HepG2 (cell line): Measurements from ENCODE around the gene LINGO3. TPM values are rescaled to one million over a fixed set of nuclear protein-coding genes. Genes with fewer than 3 reads are reported as not detected.

ENCODE experiments used
- ATAC-seq: fragments of 200-7000 bp; cut with Tn5 transposase; 3 replicates; pipeline ENCODE4 v1.9.1; 2020; ENCODE audit warnings: mild to moderate bottlenecking, moderate library complexity
- Bru-seq: library from RNA; stranded (reverse); fragments of 400-500 nt; gene quantifications from one replicate; lab custom pipeline; 2021; lab: Mats Ljungman, UMichigan
- BruChase-seq, 2 experiments: library from RNA; stranded (reverse); fragments of 400-500 nt; gene quantifications; one replicate each; lab custom pipeline; 2021; lab: Mats Ljungman, UMichigan
- BruUV-seq: library from RNA; stranded (reverse); fragments of 400-500 nt; replicated peaks from 2 replicates; lab custom pipeline; 2021; lab: Mats Ljungman, UMichigan
- CTCF ChIA-PET: fragments of 300-600 bp; formaldehyde crosslinking; extraction: SDS; loops from one replicate; lab custom pipeline; 2021; ENCODE audit warnings: low total read pairs, inconsistent platforms, low intra/inter-chr PET ratio; lab: Yijun Ruan, JAX
- POLR2A ChIA-PET: fragments of 350-600 bp; sonication (Branson Sonifier 250); formaldehyde crosslinking; loops from one replicate; lab custom pipeline; 2020; ENCODE audit warnings: antibody characterized with exemption, inconsistent platforms; lab: Yijun Ruan, JAX
- DNase-seq: peaks from one replicate; pipeline ENCODE4 v3.0.0-alpha.2; 2015; ENCODE audit warnings: low spot score
- FAIRE-seq: peaks from 3 replicates; lab custom pipeline; 2011; peaks lifted over from hg19 to GRCh38; lab: Jason Lieb, UNC
- H2AFZ ChIP-seq: one replicate; pipeline ENCODE4 v1.6.1; 2011; ENCODE audit warnings: low read length, inconsistent platforms
- H3K27ac ChIP-seq: fragments of 300-600 bp; 3 replicates; pipeline ENCODE4 v1.8.0; 2011; ENCODE audit warnings: mixed run types, mild to moderate bottlenecking, mixed read lengths, low read length, inconsistent platforms; ENCODE audit not compliant: insufficient read depth; ENCODE audit errors: extremely low read length
- H3K27me3 ChIP-seq, 2 experiments: fragments of 200-600 bp in 1 of 2; 2 replicates in 1 of 2; 3 replicates in 1 of 2; pipeline versions ENCODE4 v1.6.0 to v1.8.0; 2011; ENCODE audit warnings: low read length in 2 of 2, mild to moderate bottlenecking in 2 of 2, moderate library complexity in 2 of 2, inconsistent platforms in 1 of 2; ENCODE audit not compliant: insufficient read depth in 2 of 2, control insufficient read depth in 1 of 2
- H3K36me3 ChIP-seq, 2 experiments: fragments of 200-600 bp in 1 of 2; replicated peaks in 1 of 2; 2 replicates in 1 of 2; 3 replicates in 1 of 2; pipeline versions ENCODE4 v1.5.1 to v1.8.0; 2011; ENCODE audit warnings: low read length in 2 of 2, inconsistent platforms in 1 of 2; ENCODE audit not compliant: insufficient read depth in 2 of 2, control insufficient read depth in 1 of 2
- H3K4me1 ChIP-seq: 2 replicates; pipeline ENCODE4 v1.5.1; 2012; ENCODE audit warnings: low read length, inconsistent platforms; ENCODE audit not compliant: insufficient read depth
- H3K4me2 ChIP-seq: 2 replicates; pipeline ENCODE4 v1.6.0; 2011; ENCODE audit warnings: low read depth, low read length, inconsistent platforms
- H3K4me3 ChIP-seq, 3 experiments: fragments of 200-600 bp in 1 of 3; sonication (generic), shearing (Covaris generic) in 1 of 3; replicated peaks in 1 of 3; 2 replicates each; pipeline ENCODE4 v1.5.1; 2011 to 2016; ENCODE audit warnings: low read length in 3 of 3, inconsistent platforms in 2 of 3, low read depth in 2 of 3, mild to moderate bottlenecking in 2 of 3, control low read depth in 1 of 3, mixed read lengths in 1 of 3; ENCODE audit not compliant: insufficient read depth in 1 of 3
- H3K79me2 ChIP-seq: one replicate; pipeline ENCODE4 v1.6.1; 2011; ENCODE audit warnings: low read length, inconsistent platforms; ENCODE audit not compliant: insufficient read depth
- H3K9ac ChIP-seq: 2 replicates; pipeline ENCODE4 v1.6.0; 2011; ENCODE audit warnings: mild to moderate bottlenecking, low read depth, low read length, inconsistent platforms; ENCODE audit not compliant: insufficient read depth
- H3K9me3 ChIP-seq: 2 replicates; pipeline ENCODE4 v1.5.1; 2012; ENCODE audit warnings: mild to moderate bottlenecking, low read length
- H4K20me1 ChIP-seq: 2 replicates; pipeline ENCODE4 v1.6.0; 2011; ENCODE audit warnings: inconsistent platforms, mild to moderate bottlenecking, low read length, moderate library complexity; ENCODE audit not compliant: insufficient read depth
- FOXP1 ChIP-seq, 2 experiments: fragments of 450-650 bp in 1 of 2; IDR thresholded peaks; 2 replicates each; pipeline ENCODE4 v1.6.1; 2017 to 2018; ENCODE audit warnings: antibody characterized with exemption in 1 of 2
- GPN1 ChIP-seq: sonication (generic); formaldehyde crosslinking; IDR thresholded peaks from 2 replicates; pipeline ENCODE4 v1.5.1; 2020; ENCODE audit warnings: missing genetic modification reagents, borderline replicate concordance
- LRRFIP1 ChIP-seq: sonication (generic); formaldehyde crosslinking; conservative IDR thresholded peaks from 2 replicates; pipeline ENCODE4 v1.4.0; 2020; ENCODE audit warnings: missing genetic modification reagents
- MAX ChIP-seq: IDR thresholded peaks from 2 replicates; pipeline ENCODE4 v1.6.1; 2012; ENCODE audit warnings: inconsistent platforms
- YEATS4 ChIP-seq: sonication (generic); formaldehyde crosslinking; IDR thresholded peaks from 2 replicates; pipeline ENCODE4 v1.4.0; 2020; ENCODE audit warnings: missing genetic modification reagents, borderline replicate concordance
- ZBTB14 ChIP-seq: sonication (generic); formaldehyde crosslinking; IDR thresholded peaks from 2 replicates; pipeline ENCODE4 v1.4.0; 2020; ENCODE audit warnings: missing genetic modification reagents
- ZNF275 ChIP-seq: sonication (generic); formaldehyde crosslinking; IDR thresholded peaks from 2 replicates; pipeline ENCODE4 v1.8.0; 2022; ENCODE audit warnings: missing genetic modification reagents, mild to moderate bottlenecking, inconsistent platforms, borderline replicate concordance
- ZNF687 ChIP-seq: sonication (generic); formaldehyde crosslinking; IDR thresholded peaks from 2 replicates; pipeline ENCODE4 v1.5.1; 2020; ENCODE audit warnings: mild to moderate bottlenecking, missing genetic modification reagents, moderate library complexity
- WGBS: methylation state at CpG from one replicate; pipeline ENCODE4 v1.1.6; 2017; ENCODE audit warnings: low lambda C conversion rate; 5-methylcytosine and 5-hydroxymethylcytosine counted together
- in situ Hi-C: cut with HindIII; loops from 2 replicates; pipeline ENCODE4 v1.10.0; 2017; ENCODE audit warnings: low pct_unique_long_range_greater_than_20kb; ENCODE audit not compliant: extremely low pct_ligation_motif_present
- intact Hi-C: fragments of 100-400 bp; cut with micrococcal nuclease; formaldehyde crosslinking; loops from one replicate; pipeline ENCODE4 v1.10.0; 2022; ENCODE audit not compliant: unreplicated experiment
- long read RNA-seq, 2 experiments: library from RNA in 1 of 2; library from polyadenylated mRNA in 1 of 2; stranded (forward) in 1 of 2; unstranded in 1 of 2; transcript quantifications; one replicate each; pipeline ENCODE4 v2.0.0, GENCODE V29; 2019 to 2022
- polyA minus RNA-seq, 3 experiments: library from RNA; depleted of rRNA, polyadenylated mRNA; stranded (reverse); fragments of >200 nt; gene quantifications; 2 replicates each; pipeline ENCODE4 v1.2.3, GENCODE V29; 2011; ENCODE audit warnings: low replicate concordance in 1 of 3
- polyA plus RNA-seq, 8 experiments: library from polyadenylated mRNA; depleted of rRNA in 3 of 8; stranded (reverse) in 7 of 8; unstranded in 1 of 8; fragments of >200 nt; fragmentation: Illumina TruSeq in 4 of 8; extraction: Trizol in 4 of 8; gene quantifications; 2 replicates each; pipeline versions ENCODE4 v1.2.1 to v1.2.3, GENCODE V29; 2011 to 2016; ENCODE audit warnings: low read depth in 4 of 8, missing spikeins in 1 of 8, mixed read lengths in 1 of 8; ENCODE audit not compliant: insufficient read depth in 1 of 8
- total RNA-seq, 5 experiments: library from RNA; depleted of rRNA; stranded (reverse); fragments of >200 nt; fragmentation: Illumina TruSeq; extraction: Trizol; gene quantifications; 2 replicates each; pipeline ENCODE4 v1.2.3, GENCODE V29; 2016; ENCODE audit warnings: low read depth in 1 of 5

The LINGO3 gene
- total RNA-seq (2016; rRNA removed; fragmentation: Illumina TruSeq; extraction: Trizol) (not detected in 2 replicates), polyA plus RNA-seq (2011; rRNA removed) (not detected in 2 replicates), polyA minus RNA-seq (2011; rRNA and poly(A)+ RNA removed; ENCODE audit: low replicate concordance) (not detected in 2 replicates), Bru-seq, nascent RNA (not detected), BruChase-seq, experiment 1, labeled RNA remaining after a 6-hour chase (not detected), BruChase-seq, experiment 2, labeled RNA remaining after a 2-hour chase (not detected)
- total RNA-seq (2016; cell fraction: cytosol; rRNA removed; fragmentation: Illumina TruSeq; extraction: Trizol; ENCODE audit: low read depth): not detected in 2 replicates
- total RNA-seq (2016; cell fraction: insoluble cytoplasmic fraction; rRNA removed; fragmentation: Illumina TruSeq; extraction: Trizol): not detected in 2 replicates
- total RNA-seq (2016; cell fraction: membrane; rRNA removed; fragmentation: Illumina TruSeq; extraction: Trizol): not detected in 2 replicates
- not detected in 2 replicates for total RNA-seq (2016; cell fraction: nucleus; rRNA removed; fragmentation: Illumina TruSeq; extraction: Trizol)
- polyA plus RNA-seq (2011; cell fraction: cytosol; rRNA removed): not detected in 2 replicates
- not detected in 2 replicates for polyA plus RNA-seq (2011; cell fraction: nucleus; rRNA removed)
- polyA plus RNA-seq (2012): not detected in 2 replicates
- not detected in 2 replicates for polyA plus RNA-seq (2016; cell fraction: cytosol; fragmentation: Illumina TruSeq; extraction: Trizol; ENCODE audit: low read depth)
- not detected in 2 replicates for polyA plus RNA-seq (2016; cell fraction: insoluble cytoplasmic fraction; fragmentation: Illumina TruSeq; extraction: Trizol; ENCODE audit: low read depth)
- not detected in 2 replicates for polyA plus RNA-seq (2016; cell fraction: membrane; fragmentation: Illumina TruSeq; extraction: Trizol; ENCODE audit: low read depth)
- polyA plus RNA-seq (2016; cell fraction: nucleus; fragmentation: Illumina TruSeq; extraction: Trizol; ENCODE audit: insufficient read depth, low read depth): not detected in 2 replicates
- polyA minus RNA-seq (2011; cell fraction: cytosol; rRNA and poly(A)+ RNA removed): not detected in 2 replicates
- not detected in 2 replicates for polyA minus RNA-seq (2011; cell fraction: nucleus; rRNA and poly(A)+ RNA removed)
- long read RNA-seq, experiment 1: 0 reads
- long read RNA-seq, experiment 2: 0 reads

GRCh38 chr19:2308114-2308556, at the start of gene LINGO3:
LINGO3 (minus strand) TSS chr19:2308154; CDS start chr19:2291776, 16,378 bp downstream.
- Histone ChIP-seq H3K4me3 (peak within 1 kb of the TSS in 1 of 3 experiments; percentile 40; a peak in 2 of 6 replicates), H3K27ac (no peak within 1 kb of the TSS), H3K36me3 (no peaks in the 10 kb centered on the region), H3K4me1 (peaks cover 32% of the 10 kb centered on the region), H3K79me2 (no peaks in the 10 kb centered on the region), H3K27me3 (peaks cover 8 to 64% of the 10 kb centered on the region in 2 experiments), H3K9me3 (no peaks in the 10 kb centered on the region), H4K20me1 (no peaks in the 10 kb centered on the region), H2AFZ (no peak within 1 kb of the TSS), H3K4me2 (peak within 1 kb of the TSS; percentile 62), H3K9ac (no peak within 1 kb of the TSS)
- POLR2A ChIA-PET: no interaction called here
- intact Hi-C loops (no loop called here), in situ Hi-C loops (no loop called here)
- TF ChIP-seq GPN1 (CRISPR knock-in tag): no peak
- no peak for TF ChIP-seq ZNF275 (CRISPR knock-in tag)
- TF ChIP-seq FOXP1 (IDR thresholded peaks at IDR 0.05): no peak
- TF ChIP-seq FOXP1 (CRISPR knock-in tag; IDR thresholded peaks at IDR 0.05): no peak
- peak; percentile 32; the same call in 1 of the 2 replicates for TF ChIP-seq MAX
- peak; percentile 59; the same call in 1 of the 2 replicates for TF ChIP-seq ZBTB14 (CRISPR knock-in tag)
- TF ChIP-seq ZNF687 (CRISPR knock-in tag): peak; percentile 44; the same call in 1 of the 2 replicates
- no peak for TF ChIP-seq YEATS4 (CRISPR knock-in tag)
- TF ChIP-seq LRRFIP1 (CRISPR knock-in tag): no peak
- WGBS: no CpG with 5 or more reads among the region's 63 CpGs
- ATAC-seq (no peak), DNase-seq (no peak), FAIRE-seq (no peak)
- no TSS peak for BruUV-seq
- CTCF ChIA-PET: no interaction called here
